HG02678 (cell line): ENCODE measurements around the gene GABRR3.

Experiments
- ATAC-seq: cut with Tn5 transposase; IDR thresholded peaks from one replicate; pipeline ENCODE4 v1.9.1; 2021; ENCODE audit warnings: mild to moderate bottlenecking, moderate library complexity; ENCODE audit not compliant: unreplicated experiment

The GABRR3 gene

GRCh38 chr3:98035208-98035607, at the start of gene GABRR3:
Gene GABRR3, minus strand, starts transcription at chr3:98035315. Its CDS starts 328 bp downstream, at chr3:98034987.
- no peak for ATAC-seq

- ATAC-seq = no peak
These were observed 38.4 kb upstream of the GABRR3 start for GRCh38 chr3:98073486-98073885.

- no peak for ATAC-seq
These were observed 35.7 kb upstream of the GABRR3 start for GRCh38 chr3:98070840-98071239.

DNA sequence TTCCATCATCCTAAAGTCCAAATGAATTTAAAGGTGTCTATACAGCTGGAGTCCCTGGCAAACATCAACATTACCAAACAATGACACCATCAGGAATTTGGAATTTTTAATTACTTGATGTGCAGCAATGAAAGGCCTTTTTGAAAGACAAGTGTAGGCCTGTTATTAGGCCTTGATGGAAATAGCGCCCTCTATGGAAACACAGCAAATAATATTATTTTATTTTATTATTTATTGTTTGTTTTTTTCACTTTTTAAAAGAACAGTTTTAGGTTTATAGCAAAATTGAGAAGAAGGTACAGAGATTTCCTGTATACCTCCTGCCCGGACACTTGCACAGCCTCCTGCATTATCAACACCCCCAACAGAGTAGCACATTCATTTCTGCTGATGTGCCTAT, 33.7 kb upstream of the GABRR3 start:
- no peak for ATAC-seq

DNA sequence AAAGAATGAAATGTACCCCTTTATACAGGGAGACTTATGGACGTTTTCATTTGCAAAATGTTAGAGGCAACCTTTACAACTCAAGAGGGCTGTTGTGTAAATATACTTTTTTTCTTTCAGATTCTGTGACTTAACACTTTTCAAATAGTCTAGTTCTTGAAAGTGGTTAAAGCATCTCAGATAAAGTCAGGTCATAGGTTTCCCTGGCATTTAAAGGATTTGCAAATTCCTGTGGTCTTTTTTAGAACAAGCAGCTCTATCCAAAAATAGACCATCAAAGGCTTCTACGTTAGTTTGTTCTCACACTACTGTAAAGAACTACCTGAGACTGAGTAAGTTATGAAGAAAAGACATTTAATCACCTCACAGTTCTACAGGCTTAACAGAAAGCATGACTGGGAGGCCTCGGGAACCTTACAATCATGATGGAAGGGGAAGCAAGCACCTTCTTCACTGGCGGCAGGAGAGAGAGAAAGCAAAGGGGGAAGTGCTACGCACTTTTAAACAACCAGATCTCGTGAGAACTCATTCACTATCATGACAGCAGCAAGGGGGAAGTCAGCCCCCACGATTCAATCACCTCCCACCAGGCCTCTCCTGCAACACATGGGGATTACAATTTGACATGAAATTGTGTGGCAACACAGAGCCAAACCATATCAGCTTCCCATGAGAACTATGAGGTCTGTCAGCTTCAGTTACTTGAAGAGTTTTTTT, 23.3 kb upstream of the GABRR3 start:
- ATAC-seq = no peak

- no peak for ATAC-seq
These were observed 22.5 kb upstream of the GABRR3 start for GRCh38 chr3:98057631-98058030.

- ATAC-seq = no peak
These were observed 20.9 kb upstream of the GABRR3 start for GRCh38 chr3:98056035-98056434.

DNA sequence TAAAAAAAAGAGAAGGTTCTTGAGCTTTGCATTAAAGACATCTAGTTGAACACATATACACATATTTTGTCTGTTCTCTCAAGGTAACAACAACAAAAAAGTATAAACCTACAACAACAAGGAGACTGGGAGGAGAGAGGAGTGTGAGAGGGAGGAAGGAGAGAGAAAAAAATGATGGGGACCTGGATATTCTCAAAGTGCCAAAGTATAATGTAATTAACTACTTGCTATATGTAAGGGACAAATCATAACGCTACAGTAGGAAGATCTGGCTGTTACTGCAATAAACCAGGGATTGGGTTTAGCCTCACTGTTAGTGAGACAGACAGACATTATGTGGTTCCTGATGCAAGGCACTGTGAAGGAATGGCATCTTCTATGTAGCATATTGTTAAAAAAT, 14.2 kb upstream of the GABRR3 start:
- ATAC-seq = no peak

DNA sequence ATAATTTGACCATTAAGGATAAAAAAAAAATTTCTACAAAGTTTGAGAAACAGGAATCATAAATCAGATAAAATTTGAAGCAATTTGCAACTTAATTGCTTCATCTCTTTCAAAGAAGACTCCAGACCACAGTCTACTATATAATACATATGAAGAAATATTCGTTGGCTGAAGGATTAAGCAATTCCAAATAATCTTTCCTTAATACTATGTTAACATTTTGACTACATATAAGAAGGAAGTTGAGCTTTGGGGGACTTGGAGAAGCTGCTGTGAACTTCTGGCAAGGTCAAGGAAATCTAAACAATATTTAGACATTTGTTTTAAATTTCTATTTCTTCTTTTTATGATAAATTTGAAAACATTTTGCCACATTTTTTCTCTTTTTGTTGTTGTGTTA, 13.5 kb upstream of the GABRR3 start:
- no peak for ATAC-seq

- no peak for ATAC-seq
These were observed 6.2 kb upstream of the GABRR3 start for GRCh38 chr3:98041350-98041749.

DNA sequence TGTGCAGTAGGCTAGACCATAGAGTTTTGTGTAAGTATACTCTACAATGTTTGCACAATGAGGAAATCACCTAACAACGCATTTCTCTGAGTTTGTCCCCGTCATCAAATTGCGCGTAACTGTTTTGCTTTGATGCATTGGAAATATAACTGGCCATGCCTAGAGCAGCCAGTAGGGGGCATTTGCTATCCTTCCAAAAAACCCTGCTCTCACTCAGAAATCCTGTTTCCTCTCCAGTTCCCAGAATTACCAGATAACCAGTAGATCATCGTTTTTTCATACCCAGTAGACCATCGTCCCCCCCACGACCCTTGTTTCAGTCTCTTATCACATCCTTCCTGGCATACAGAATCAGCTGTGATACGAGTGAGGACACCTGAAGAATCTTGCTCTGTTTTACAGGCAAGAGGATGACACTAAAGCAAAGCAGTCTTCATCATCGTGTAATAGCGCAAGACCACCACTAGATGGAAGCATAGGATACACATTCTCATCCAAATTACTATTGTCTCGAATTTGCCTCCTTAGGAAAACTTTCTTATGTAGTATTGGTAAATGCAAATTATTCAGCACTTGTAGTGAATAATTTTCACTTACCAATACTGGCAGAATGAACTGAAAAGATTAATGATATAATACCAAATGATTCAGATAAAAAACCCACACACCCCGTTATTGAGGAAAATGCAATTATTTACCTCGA, 4.4 kb upstream of the GABRR3 start:
- peak; percentile 97 for ATAC-seq

GRCh38 chr3:98038876-98039275, 3.8 kb upstream of the GABRR3 start:
- peak; percentile 8 for ATAC-seq

DNA sequence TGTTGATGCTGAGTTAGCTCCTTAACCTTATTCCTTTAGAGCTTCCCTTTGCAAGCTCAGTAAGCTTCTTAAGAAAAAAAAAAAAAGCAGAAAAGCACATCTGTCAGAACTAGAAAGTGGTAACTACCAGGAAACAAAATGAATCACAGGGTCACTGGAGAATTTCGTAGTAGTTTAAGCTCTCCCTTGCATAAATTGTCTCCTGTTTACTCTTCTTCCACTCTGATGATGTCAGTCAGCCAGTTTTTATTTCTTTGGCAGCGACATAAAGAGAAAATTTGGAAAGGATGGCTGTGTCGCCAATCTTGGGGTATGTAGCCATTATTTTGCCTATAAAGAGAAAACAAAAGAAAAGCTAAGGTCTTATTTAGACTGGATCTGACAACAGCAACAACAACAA, 3.2 kb upstream of the GABRR3 start:
- ATAC-seq = no peak

GRCh38 chr3:98034486-98034885, 629 bp downstream of the GABRR3 start:
- ATAC-seq = no peak

GRCh38 chr3:98034036-98034435, 1.1 kb downstream of the GABRR3 start:
- ATAC-seq = no peak

GRCh38 chr3:98032904-98033303, 2.2 kb downstream of the GABRR3 start:
- ATAC-seq = no peak

- no peak for ATAC-seq
These were observed 2.9 kb downstream of the GABRR3 start for GRCh38 chr3:98032265-98032664.

GRCh38 chr3:98029083-98029482, 6.0 kb downstream of the GABRR3 start:
- no peak for ATAC-seq

DNA sequence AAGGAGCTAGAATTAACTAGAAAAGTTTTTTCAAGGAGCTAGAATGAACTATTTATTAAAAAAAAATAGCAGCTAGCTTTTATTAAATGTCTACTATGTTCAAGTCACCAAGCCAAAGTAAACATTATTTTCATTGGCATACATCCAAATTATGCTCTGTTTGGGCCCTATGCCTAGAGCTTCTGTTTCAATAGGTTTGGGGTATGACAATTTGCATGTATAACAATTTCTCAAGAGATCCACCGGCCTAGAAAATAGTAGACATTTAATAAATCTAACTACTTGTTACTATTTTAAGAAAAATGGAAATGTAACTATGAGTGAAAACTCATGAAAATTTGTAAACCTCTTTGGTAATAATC, 8.0 kb downstream of the GABRR3 start:
- ATAC-seq = peak; percentile 33

- ATAC-seq = peak; percentile 71
These were observed 8.6 kb downstream of the GABRR3 start for GRCh38 chr3:98026425-98027084.

- ATAC-seq = no peak
These were observed 9.6 kb downstream of the GABRR3 start for GRCh38 chr3:98025392-98025945.
